ENCODE results near the gene GLDC.

GLDC gene

DNA sequence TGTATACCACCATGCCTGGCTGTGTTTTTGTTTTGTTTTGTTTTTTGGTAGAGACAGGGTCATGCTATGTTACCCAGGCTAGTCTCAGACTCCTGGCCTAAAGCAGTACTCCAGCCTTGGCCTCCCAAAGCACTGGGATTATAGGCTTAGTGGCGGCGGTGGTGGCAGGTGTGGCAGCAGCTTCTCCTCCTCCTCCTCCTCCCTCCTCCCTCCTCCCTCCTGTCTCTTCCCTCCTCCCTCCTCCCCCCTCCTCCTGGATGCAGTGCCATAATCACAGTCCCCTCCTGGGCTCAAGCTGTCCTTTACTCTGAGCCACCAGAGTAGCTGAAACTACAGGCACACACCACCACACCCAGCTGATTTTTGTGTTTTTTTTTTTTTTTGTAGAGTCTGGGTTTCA, 161.3 kb downstream of the GLDC start:
- TF ChIP-seq, protein P1, sequence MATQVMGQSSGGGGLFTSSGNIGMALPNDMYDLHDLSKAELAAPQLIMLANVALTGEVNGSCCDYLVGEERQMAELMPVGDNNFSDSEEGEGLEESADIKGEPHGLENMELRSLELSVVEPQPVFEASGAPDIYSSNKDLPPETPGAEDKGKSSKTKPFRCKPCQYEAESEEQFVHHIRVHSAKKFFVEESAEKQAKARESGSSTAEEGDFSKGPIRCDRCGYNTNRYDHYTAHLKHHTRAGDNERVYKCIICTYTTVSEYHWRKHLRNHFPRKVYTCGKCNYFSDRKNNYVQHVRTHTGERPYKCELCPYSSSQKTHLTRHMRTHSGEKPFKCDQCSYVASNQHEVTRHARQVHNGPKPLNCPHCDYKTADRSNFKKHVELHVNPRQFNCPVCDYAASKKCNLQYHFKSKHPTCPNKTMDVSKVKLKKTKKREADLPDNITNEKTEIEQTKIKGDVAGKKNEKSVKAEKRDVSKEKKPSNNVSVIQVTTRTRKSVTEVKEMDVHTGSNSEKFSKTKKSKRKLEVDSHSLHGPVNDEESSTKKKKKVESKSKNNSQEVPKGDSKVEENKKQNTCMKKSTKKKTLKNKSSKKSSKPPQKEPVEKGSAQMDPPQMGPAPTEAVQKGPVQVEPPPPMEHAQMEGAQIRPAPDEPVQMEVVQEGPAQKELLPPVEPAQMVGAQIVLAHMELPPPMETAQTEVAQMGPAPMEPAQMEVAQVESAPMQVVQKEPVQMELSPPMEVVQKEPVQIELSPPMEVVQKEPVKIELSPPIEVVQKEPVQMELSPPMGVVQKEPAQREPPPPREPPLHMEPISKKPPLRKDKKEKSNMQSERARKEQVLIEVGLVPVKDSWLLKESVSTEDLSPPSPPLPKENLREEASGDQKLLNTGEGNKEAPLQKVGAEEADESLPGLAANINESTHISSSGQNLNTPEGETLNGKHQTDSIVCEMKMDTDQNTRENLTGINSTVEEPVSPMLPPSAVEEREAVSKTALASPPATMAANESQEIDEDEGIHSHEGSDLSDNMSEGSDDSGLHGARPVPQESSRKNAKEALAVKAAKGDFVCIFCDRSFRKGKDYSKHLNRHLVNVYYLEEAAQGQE (IDR thresholded peaks at IDR 0.05; ENCODE audit: insufficient read depth in 1 of 2, low read depth in 2 of 2, low read length in 2 of 2) = no peak
- TF ChIP-seq SIN3A (IDR thresholded peaks at IDR 0.05; ENCODE audit: borderline replicate concordance, insufficient read depth, low read length) = no peak
- no peak for TF ChIP-seq TAF1 (IDR thresholded peaks at IDR 0.05; ENCODE audit: borderline replicate concordance, insufficient read depth, low read length)
- no peak for TF ChIP-seq POLR2AphosphoS5 (IDR thresholded peaks at IDR 0.05; ENCODE audit: low read depth, low read length)
- TF ChIP-seq FOXP2 (optimal IDR thresholded peaks at IDR 0.05; ENCODE audit: borderline replicate concordance, extremely low read depth, extremely low read length, insufficient read depth) = no peak
